Activated T-cell treated with anti-CD3 and anti-CD28 coated beads, Interleukin-2, amount 50 U/mL, for 4 hours (primary cell): Measurements from ENCODE around the gene FUBP3. TPM values are rescaled to one million over a fixed set of nuclear protein-coding genes. Genes with fewer than 3 reads are reported as not detected.

Source experiments
- ATAC-seq, 2 donors: fragments of 200-7000 bp; cut with Tn5 transposase; one replicate each; pipeline ENCODE4 v1.10.0; 2021
- DNase-seq: peaks from one replicate; pipeline ENCODE4 v3.0.0-alpha.2; 2020
- H3K27me3 Mint-ChIP-seq: one replicate; pipeline ENCODE4 v1.8.0; 2021; ENCODE audit warnings: low read depth, mixed read lengths
- H3K36me3 Mint-ChIP-seq: one replicate; pipeline ENCODE4 v1.8.0; 2022; ENCODE audit warnings: mixed read lengths; ENCODE audit not compliant: insufficient read depth
- H3K4me1 Mint-ChIP-seq: one replicate; pipeline ENCODE4 v1.8.0; 2021; ENCODE audit warnings: low read depth, mixed read lengths
- H3K4me3 Mint-ChIP-seq: one replicate; pipeline ENCODE4 v1.8.0; 2021; ENCODE audit warnings: mild to moderate bottlenecking, moderate library complexity, mixed read lengths
- H3K9me3 Mint-ChIP-seq: one replicate; pipeline ENCODE4 v1.8.0; 2021; ENCODE audit warnings: mixed read lengths
- total RNA-seq, 3 donors: library from RNA; stranded (reverse); gene quantifications; one replicate each; pipeline ENCODE4 v1.2.1, GENCODE V29; 2021

FUBP3 gene
- total RNA-seq, 3 donors from 2014 or later, result 50.5 to 54.4 (median 53.4) TPM

DNA sequence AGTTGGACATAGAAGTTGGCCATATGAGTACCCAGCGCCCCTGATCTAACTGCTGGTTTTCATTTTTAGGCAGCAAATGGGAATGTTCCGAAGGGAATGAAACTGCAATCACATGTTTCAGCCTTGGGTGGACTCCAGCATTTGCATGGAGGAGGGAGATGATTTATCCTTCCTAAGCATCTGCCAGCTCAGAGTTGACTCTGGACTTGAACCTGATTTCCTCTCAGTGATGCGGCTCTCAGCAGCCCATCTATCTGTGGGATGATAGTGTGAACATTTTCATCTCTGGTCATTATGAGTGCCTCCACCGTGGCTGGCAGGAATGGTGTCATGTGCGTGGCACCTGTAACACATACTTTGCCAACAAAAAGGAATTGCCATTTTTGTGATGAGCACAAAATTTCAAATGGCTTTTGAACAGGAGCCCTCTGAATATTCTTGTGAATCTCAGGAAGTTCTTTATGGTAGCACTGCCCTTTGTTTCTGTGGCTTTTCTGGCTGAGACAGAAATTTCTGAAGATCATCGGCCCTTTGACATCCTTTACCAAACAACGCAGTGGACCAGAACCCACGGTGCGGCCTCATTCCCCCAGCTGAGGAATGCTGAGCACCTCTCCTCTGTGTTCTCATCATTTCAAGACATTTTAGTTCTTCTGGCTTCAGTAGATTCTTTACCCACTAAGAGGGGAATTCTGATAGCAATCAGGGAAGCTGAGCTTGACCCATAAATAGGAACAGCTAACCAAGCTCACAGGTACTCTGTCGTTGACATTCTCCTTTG, 28.5 kb downstream of the FUBP3 start:
- no peaks in the 10 kb centered on the region for H3K27me3 Mint-ChIP-seq
- H3K36me3 Mint-ChIP-seq, result peaks cover 34% of the 10 kb centered on the region
- no peak for ATAC-seq
- H3K4me1 Mint-ChIP-seq, result peaks cover 1% of the 10 kb centered on the region
- no peak overlapping the region for H3K4me3 Mint-ChIP-seq
- no peaks in the 10 kb centered on the region for H3K9me3 Mint-ChIP-seq
- no peak for DNase-seq

GRCh38 chr9:130608554-130609134, 29.3 kb downstream of the FUBP3 start:
- H3K36me3 Mint-ChIP-seq, result peaks cover 36% of the 10 kb centered on the region
- ATAC-seq (no peak), DNase-seq (no peak)
- H3K9me3 Mint-ChIP-seq, result no peaks in the 10 kb centered on the region
- no peaks in the 10 kb centered on the region for H3K27me3 Mint-ChIP-seq
- H3K4me1 Mint-ChIP-seq, result peaks cover 1% of the 10 kb centered on the region
- no peak overlapping the region for H3K4me3 Mint-ChIP-seq

- ATAC-seq, result no peak
- no peak for DNase-seq
- Mint-ChIP-seq H3K27me3 (no peaks in the 10 kb centered on the region), H3K4me1 (peaks cover 1% of the 10 kb centered on the region), H3K4me3 (no peak overlapping the region), H3K36me3 (peaks cover 36% of the 10 kb centered on the region), H3K9me3 (no peaks in the 10 kb centered on the region)
These were observed 29.8 kb downstream of the FUBP3 start for GRCh38 chr9:130609163-130609562.

- Mint-ChIP-seq H3K27me3 (no peaks in the 10 kb centered on the region), H3K36me3 (peaks cover 44% of the 10 kb centered on the region), H3K4me1 (peaks cover 1% of the 10 kb centered on the region), H3K4me3 (no peak overlapping the region), H3K9me3 (no peaks in the 10 kb centered on the region)
- no peak for ATAC-seq
- DNase-seq, result no peak
These were observed 31.7 kb downstream of the FUBP3 start for GRCh38 chr9:130610862-130611707.

DNA sequence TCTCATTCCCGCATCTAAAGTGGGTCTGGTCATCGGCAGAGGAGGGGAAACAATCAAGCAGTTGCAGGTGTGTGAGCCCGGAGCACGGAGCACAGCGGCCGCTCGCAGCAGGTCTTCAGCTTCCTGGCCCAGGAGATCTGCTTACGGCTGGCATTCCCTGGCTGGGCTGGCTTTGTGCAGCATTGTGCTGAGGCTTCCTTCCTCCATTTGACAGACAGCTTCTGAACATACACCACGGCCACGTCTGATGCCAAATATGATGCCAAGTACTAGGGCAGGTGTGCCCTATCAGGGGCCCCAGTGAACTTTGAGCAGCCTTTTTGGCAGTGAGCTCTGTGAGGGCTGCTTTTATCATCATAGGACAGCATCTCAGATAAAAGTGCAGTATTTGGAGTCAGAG, 37.1 kb downstream of the FUBP3 start:
- H3K36me3 Mint-ChIP-seq, result peaks cover 61% of the 10 kb centered on the region
- H3K27me3 Mint-ChIP-seq, result no peaks in the 10 kb centered on the region
- no peaks in the 10 kb centered on the region for H3K9me3 Mint-ChIP-seq
- H3K4me3 Mint-ChIP-seq, result no peak overlapping the region
- ATAC-seq (no peak), DNase-seq (no peak)
- no peaks in the 10 kb centered on the region for H3K4me1 Mint-ChIP-seq

DNA sequence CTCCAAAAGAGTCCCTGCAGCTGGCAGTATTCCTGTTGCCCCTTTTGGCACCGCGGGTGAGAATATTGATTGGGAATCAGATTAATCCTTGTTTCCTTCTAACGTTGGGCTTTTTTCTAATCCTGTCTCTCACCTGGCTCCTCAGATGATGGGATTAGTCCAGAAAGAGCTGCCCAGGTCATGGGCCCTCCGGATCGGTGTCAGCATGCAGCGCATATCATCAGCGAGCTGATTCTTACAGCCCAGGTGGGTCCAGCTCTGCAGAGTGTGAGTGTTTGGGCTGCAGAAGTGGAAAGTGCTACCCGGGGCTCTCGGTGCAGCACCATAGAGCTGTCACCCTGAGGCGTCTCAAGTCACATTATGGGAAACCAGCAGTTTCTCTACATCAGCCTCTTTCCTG, 44.1 kb downstream of the FUBP3 start:
- Mint-ChIP-seq H3K27me3 (no peaks in the 10 kb centered on the region), H3K4me3 (no peak overlapping the region), H3K9me3 (no peaks in the 10 kb centered on the region), H3K36me3 (peaks cover 54% of the 10 kb centered on the region), H3K4me1 (no peaks in the 10 kb centered on the region)
- ATAC-seq, result no peak
- DNase-seq, result no peak

DNA sequence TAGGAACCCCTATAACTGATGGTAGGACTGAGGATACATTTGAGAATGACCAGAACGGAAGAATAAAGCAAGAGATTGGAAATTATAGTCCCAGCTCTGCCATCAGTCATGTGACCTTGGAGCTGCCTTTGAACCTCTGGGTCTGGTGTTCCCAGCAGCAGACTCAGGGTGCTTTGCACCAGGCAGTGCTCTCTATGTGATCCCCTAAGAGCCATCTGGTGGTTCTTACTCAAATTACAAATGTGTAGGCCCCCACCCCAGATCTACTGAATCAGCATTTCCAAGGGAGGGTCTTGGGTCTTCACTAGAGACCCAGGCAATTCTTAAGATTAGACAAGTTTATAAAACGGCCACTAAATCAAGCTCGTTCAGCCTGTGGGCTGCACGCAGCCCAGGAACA, 44.8 kb downstream of the FUBP3 start:
- Mint-ChIP-seq H3K4me1 (no peaks in the 10 kb centered on the region), H3K4me3 (no peak overlapping the region), H3K9me3 (no peaks in the 10 kb centered on the region), H3K27me3 (no peaks in the 10 kb centered on the region), H3K36me3 (peaks cover 53% of the 10 kb centered on the region)
- no peak for DNase-seq
- no peak for ATAC-seq

DNA sequence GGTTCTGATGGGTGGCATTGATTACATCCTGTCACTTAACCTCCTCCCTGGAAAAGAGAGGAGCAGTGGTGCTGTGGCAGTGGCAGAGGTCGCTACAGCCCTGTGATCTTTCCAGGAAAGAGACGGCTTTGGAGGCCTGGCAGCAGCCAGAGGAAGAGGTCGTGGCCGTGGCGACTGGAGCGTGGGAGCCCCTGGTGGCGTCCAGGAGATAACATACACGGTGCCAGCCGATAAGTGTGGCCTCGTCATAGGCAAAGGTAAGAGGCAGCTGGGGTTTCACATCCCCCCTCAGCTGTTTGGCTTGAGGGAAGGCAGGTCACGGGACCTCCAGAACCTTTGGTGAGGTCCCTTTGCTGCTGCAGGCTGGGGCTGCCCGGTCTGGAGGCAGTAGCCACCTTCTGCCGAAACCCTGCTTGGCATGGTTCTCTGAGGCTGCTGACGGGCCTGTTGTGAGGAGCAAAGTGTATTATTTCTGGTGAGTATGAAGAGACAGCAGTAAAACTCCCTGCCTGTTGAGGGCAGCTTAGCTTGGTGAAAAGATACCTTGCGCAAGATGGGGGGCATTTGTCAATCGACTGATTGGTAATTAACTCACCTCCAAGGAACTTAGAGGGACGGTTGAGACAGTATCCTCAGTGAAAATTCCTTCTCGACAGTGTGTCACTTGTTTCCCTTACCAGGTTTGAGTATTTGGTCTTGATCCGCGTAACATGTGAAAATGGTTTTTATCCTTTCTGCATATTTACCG, 47.0 kb downstream of the FUBP3 start:
- Mint-ChIP-seq H3K36me3 (peaks cover 41% of the 10 kb centered on the region), H3K9me3 (no peaks in the 10 kb centered on the region), H3K4me1 (no peaks in the 10 kb centered on the region), H3K27me3 (no peaks in the 10 kb centered on the region), H3K4me3 (no peak overlapping the region)
- DNase-seq (no peak), ATAC-seq (no peak)

- no peaks in the 10 kb centered on the region for H3K4me1 Mint-ChIP-seq
- DNase-seq (no peak), ATAC-seq (no peak)
- no peaks in the 10 kb centered on the region for H3K9me3 Mint-ChIP-seq
- H3K27me3 Mint-ChIP-seq, result no peaks in the 10 kb centered on the region
- peaks cover 46% of the 10 kb centered on the region for H3K36me3 Mint-ChIP-seq
- no peak overlapping the region for H3K4me3 Mint-ChIP-seq
These were observed 47.7 kb downstream of the FUBP3 start for GRCh38 chr9:130627051-130627450.

- Mint-ChIP-seq H3K4me3 (no peak overlapping the region), H3K36me3 (peaks cover 42% of the 10 kb centered on the region), H3K9me3 (no peaks in the 10 kb centered on the region), H3K27me3 (no peaks in the 10 kb centered on the region), H3K4me1 (no peaks in the 10 kb centered on the region)
- ATAC-seq, result no peak
- no peak for DNase-seq
These were observed 48.8 kb downstream of the FUBP3 start for GRCh38 chr9:130627896-130628792.

DNA sequence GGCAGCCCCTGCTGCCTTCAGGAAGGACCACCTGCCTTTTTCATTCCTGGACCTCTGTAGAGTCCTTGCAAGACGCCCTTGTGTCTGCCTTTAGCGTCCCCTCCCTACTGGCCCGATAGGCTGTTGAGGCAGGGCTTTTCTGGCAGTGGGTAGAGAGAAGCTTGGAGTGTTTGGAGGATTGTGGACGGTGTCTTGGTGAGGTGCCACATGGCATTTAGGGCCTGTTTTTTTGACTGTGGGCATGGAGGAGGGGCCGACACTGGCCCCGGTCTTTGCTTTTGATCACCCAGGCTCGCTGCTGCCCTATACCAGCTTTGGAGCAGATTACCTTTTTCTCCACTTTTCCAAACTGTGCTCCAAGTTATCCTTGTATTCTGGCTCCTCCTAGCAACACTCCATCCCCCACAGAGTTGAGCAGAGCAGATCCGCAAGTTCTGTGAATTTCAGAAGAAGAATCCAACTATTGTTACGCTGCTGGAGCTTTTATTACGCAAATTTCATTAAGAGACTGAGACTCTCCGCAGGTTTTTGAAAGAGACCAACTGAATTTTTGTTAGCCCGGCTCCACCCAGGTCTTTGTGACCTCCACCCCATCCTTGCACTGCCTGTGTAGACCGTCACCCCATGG, 50.2 kb downstream of the FUBP3 start:
- no peak for DNase-seq
- Mint-ChIP-seq H3K4me1 (no peaks in the 10 kb centered on the region), H3K4me3 (no peak overlapping the region), H3K27me3 (no peaks in the 10 kb centered on the region), H3K36me3 (peaks cover 39% of the 10 kb centered on the region), H3K9me3 (no peaks in the 10 kb centered on the region)
- no peak for ATAC-seq

DNA sequence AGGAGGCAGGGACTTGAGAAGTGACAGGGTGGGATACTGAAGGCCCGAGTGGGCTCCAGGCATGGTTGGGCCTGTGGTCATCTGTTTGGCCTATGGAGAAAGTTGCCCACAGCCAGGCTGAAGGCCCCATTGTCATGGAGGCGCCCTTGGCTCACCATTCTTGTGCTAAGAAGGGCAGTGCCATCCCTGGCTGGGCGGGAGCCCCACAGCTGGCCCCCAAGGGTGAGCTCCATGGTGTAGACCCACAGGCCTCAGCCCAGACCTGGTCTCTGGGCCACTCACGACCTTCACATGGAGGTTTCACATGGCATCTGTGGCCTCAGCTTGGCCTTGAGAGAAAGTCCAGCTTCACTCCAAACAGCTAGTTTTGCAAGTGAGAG, 50.7 kb downstream of the FUBP3 start:
- no peaks in the 10 kb centered on the region for H3K4me1 Mint-ChIP-seq
- no peak for DNase-seq
- peaks cover 43% of the 10 kb centered on the region for H3K36me3 Mint-ChIP-seq
- H3K27me3 Mint-ChIP-seq, result no peaks in the 10 kb centered on the region
- no peaks in the 10 kb centered on the region for H3K9me3 Mint-ChIP-seq
- no peak overlapping the region for H3K4me3 Mint-ChIP-seq
- ATAC-seq, result no peak
